ENCODE results near the gene BLOC1S5.
"Not testable (repeated sequence)": the region's sequence is repeated elsewhere in the genome, so short reads cannot be mapped to it uniquely, and the experiment has no call there.

Gene BLOC1S5

GRCh38 chr6:8080362-8081151, 16.4 kb upstream of the BLOC1S5 start:
- DNase-seq (ENCODE audit: low spot score): peak; percentile 32

- no peak for DNase-seq (ENCODE audit: low spot score)
Observed at GRCh38 chr6:8079126-8079525, 14.9 kb upstream of the BLOC1S5 start.

- no peak for DNase-seq (ENCODE audit: low spot score)
Observed at GRCh38 chr6:8077991-8078390, 13.8 kb upstream of the BLOC1S5 start.

- DNase-seq (ENCODE audit: low spot score): no peak
Observed at GRCh38 chr6:8075704-8076103, 11.5 kb upstream of the BLOC1S5 start.

- no peak for DNase-seq (ENCODE audit: low spot score)
Observed at GRCh38 chr6:8075185-8075584, 11.0 kb upstream of the BLOC1S5 start.

GRCh38 chr6:8074213-8074612, 10.0 kb upstream of the BLOC1S5 start:
- DNase-seq (ENCODE audit: low spot score): no peak

- no peak for DNase-seq (ENCODE audit: low spot score)
Observed at GRCh38 chr6:8073758-8074157, 9.6 kb upstream of the BLOC1S5 start.

- DNase-seq (ENCODE audit: low spot score): no peak
Observed at GRCh38 chr6:8070718-8071117, 6.5 kb upstream of the BLOC1S5 start.

GRCh38 chr6:8069631-8070284, 5.6 kb upstream of the BLOC1S5 start:
- DNase-seq (ENCODE audit: low spot score): no peak

GRCh38 chr6:8069151-8069550, 5.0 kb upstream of the BLOC1S5 start:
- no peak for DNase-seq (ENCODE audit: low spot score)

- DNase-seq (ENCODE audit: low spot score): no peak
Observed at GRCh38 chr6:8066108-8066507, 1.9 kb upstream of the BLOC1S5 start.

- no peak for DNase-seq (ENCODE audit: low spot score)
Observed at GRCh38 chr6:8065519-8065911, 1.3 kb upstream of the BLOC1S5 start.

- no peak for DNase-seq (ENCODE audit: low spot score)
Observed at GRCh38 chr6:8064638-8065518, 689 bp upstream of the BLOC1S5 start.

GRCh38 chr6:8061736-8062135, 2.5 kb downstream of the BLOC1S5 start:
- DNase-seq (ENCODE audit: low spot score): no peak

GRCh38 chr6:8060346-8060745, 3.8 kb downstream of the BLOC1S5 start:
- no peak for DNase-seq (ENCODE audit: low spot score)

- DNase-seq (ENCODE audit: low spot score): no peak
Observed at GRCh38 chr6:8059129-8059528, 5.1 kb downstream of the BLOC1S5 start.

- DNase-seq (ENCODE audit: low spot score): no peak
Observed at GRCh38 chr6:8057793-8058192, 6.4 kb downstream of the BLOC1S5 start.

- DNase-seq (ENCODE audit: low spot score): no peak
Observed at GRCh38 chr6:8057263-8057662, 6.9 kb downstream of the BLOC1S5 start.

GRCh38 chr6:8054276-8054675, 9.9 kb downstream of the BLOC1S5 start:
- no peak for DNase-seq (ENCODE audit: low spot score)

- no peak for DNase-seq (ENCODE audit: low spot score)
Observed at GRCh38 chr6:8047541-8048292, 16.5 kb downstream of the BLOC1S5 start.

GRCh38 chr6:8045769-8046168, 18.4 kb downstream of the BLOC1S5 start:
- DNase-seq (ENCODE audit: low spot score): not testable (repeated sequence)

GRCh38 chr6:8043221-8043620, 21.0 kb downstream of the BLOC1S5 start:
- no peak for DNase-seq (ENCODE audit: low spot score)

Data from AG08396 (cell line).